Measurements from ENCODE around the gene ZNF81.
"Not testable (repeated sequence)": the region's sequence is repeated elsewhere in the genome, so short reads cannot be mapped to it uniquely, and the experiment has no call there.

Gene ZNF81

GRCh38 chrX:47936224-47936939 lies 99.7 kb downstream of the ZNF81 start:
- Histone ChIP-seq H3K27me3 (ENCODE audit: insufficient read depth, insufficient read length) (no peaks in the 10 kb centered on the region), H3K4me1 (ENCODE audit: insufficient read depth, insufficient read length) (no peaks in the 10 kb centered on the region), H3K4me3 (ENCODE audit: insufficient read length, low read depth) (peak overlapping the region; percentile 6), H3K9me3 (ENCODE audit: insufficient read depth, low read length) (no peaks in the 10 kb centered on the region), H3K36me3 (ENCODE audit: insufficient read depth, insufficient read length, low read length) (no peaks in the 10 kb centered on the region), H3K9ac (ENCODE audit: insufficient read length, low read depth) (no peak overlapping the region)
- no peak for TF ChIP-seq SUZ12 (IDR thresholded peaks at IDR 0.05; ENCODE audit: extremely low read depth, insufficient read depth, insufficient read length)
- no peak for TF ChIP-seq ZNF274 (IDR thresholded peaks at IDR 0.05; ENCODE audit: low read depth, low read length)
- TF ChIP-seq YY1 (IDR thresholded peaks at IDR 0.05; ENCODE audit: insufficient read depth, insufficient read length): no peak
- no peak for DNase-seq (ENCODE audit: low read depth, low spot score)

GRCh38 chrX:47936940-47937317 lies 100.2 kb downstream of the ZNF81 start:
- DNase-seq (ENCODE audit: low read depth, low spot score): no peak
- no peaks in the 10 kb centered on the region for H3K36me3 ChIP-seq (ENCODE audit: insufficient read depth, insufficient read length, low read length)
- TF ChIP-seq SUZ12 (IDR thresholded peaks at IDR 0.05; ENCODE audit: extremely low read depth, insufficient read depth, insufficient read length) (no peak), YY1 (IDR thresholded peaks at IDR 0.05; ENCODE audit: insufficient read depth, insufficient read length) (no peak), ZNF274 (IDR thresholded peaks at IDR 0.05; ENCODE audit: low read depth, low read length) (no peak)
- peak overlapping the region; percentile 6 for H3K4me3 ChIP-seq (ENCODE audit: insufficient read length, low read depth)
- no peaks in the 10 kb centered on the region for H3K9me3 ChIP-seq (ENCODE audit: insufficient read depth, low read length)
- no peak overlapping the region for H3K9ac ChIP-seq (ENCODE audit: insufficient read length, low read depth)
- H3K4me1 ChIP-seq (ENCODE audit: insufficient read depth, insufficient read length): no peaks in the 10 kb centered on the region
- no peaks in the 10 kb centered on the region for H3K27me3 ChIP-seq (ENCODE audit: insufficient read depth, insufficient read length)

- DNase-seq (ENCODE audit: low read depth, low spot score): no peak
- no peaks in the 10 kb centered on the region for H3K9me3 ChIP-seq (ENCODE audit: insufficient read depth, low read length)
- H3K4me3 ChIP-seq (ENCODE audit: insufficient read length, low read depth): no peak overlapping the region
- H3K36me3 ChIP-seq (ENCODE audit: insufficient read depth, insufficient read length, low read length): no peaks in the 10 kb centered on the region
- no peaks in the 10 kb centered on the region for H3K27me3 ChIP-seq (ENCODE audit: insufficient read depth, insufficient read length)
- H3K4me1 ChIP-seq (ENCODE audit: insufficient read depth, insufficient read length): no peaks in the 10 kb centered on the region
- no peak for TF ChIP-seq YY1 (IDR thresholded peaks at IDR 0.05; ENCODE audit: insufficient read depth, insufficient read length)
- TF ChIP-seq ZNF274 (IDR thresholded peaks at IDR 0.05; ENCODE audit: low read depth, low read length): no peak
- TF ChIP-seq SUZ12 (IDR thresholded peaks at IDR 0.05; ENCODE audit: extremely low read depth, insufficient read depth, insufficient read length): no peak
- H3K9ac ChIP-seq (ENCODE audit: insufficient read length, low read depth): no peak overlapping the region
Measured at GRCh38 chrX:47940448-47940847, 103.7 kb downstream of the ZNF81 start.

DNA sequence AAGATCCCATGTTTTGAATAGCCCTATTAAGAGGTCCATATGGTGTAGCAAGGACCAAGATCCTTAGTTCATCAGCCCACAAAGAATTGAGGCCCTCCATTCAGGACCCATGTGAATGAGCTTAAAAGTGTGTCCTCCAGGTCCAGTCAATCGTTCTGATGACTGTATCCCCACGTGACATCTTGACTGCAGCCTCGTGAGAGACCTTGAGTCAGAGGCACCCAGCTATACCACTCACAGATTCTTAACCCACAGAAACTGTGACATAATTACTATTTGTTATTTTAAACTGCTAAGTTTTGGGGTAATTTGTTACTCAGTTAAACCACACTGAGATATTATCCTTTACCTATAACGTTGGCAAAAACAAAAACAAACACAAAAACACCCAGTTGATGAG lies 104.7 kb downstream of the ZNF81 start:
- H3K9me3 ChIP-seq (ENCODE audit: insufficient read depth, low read length): no peaks in the 10 kb centered on the region
- no peaks in the 10 kb centered on the region for H3K4me1 ChIP-seq (ENCODE audit: insufficient read depth, insufficient read length)
- no peak for TF ChIP-seq ZNF274 (IDR thresholded peaks at IDR 0.05; ENCODE audit: low read depth, low read length)
- no peak for TF ChIP-seq YY1 (IDR thresholded peaks at IDR 0.05; ENCODE audit: insufficient read depth, insufficient read length)
- no peak for TF ChIP-seq SUZ12 (IDR thresholded peaks at IDR 0.05; ENCODE audit: extremely low read depth, insufficient read depth, insufficient read length)
- no peak overlapping the region for H3K9ac ChIP-seq (ENCODE audit: insufficient read length, low read depth)
- DNase-seq (ENCODE audit: low read depth, low spot score): no peak
- H3K27me3 ChIP-seq (ENCODE audit: insufficient read depth, insufficient read length): no peaks in the 10 kb centered on the region
- no peaks in the 10 kb centered on the region for H3K36me3 ChIP-seq (ENCODE audit: insufficient read depth, insufficient read length, low read length)
- no peak overlapping the region for H3K4me3 ChIP-seq (ENCODE audit: insufficient read length, low read depth)

GRCh38 chrX:47955295-47955694 lies 118.6 kb downstream of the ZNF81 start:
- H3K36me3 ChIP-seq (ENCODE audit: insufficient read depth, insufficient read length, low read length); H3K27me3 ChIP-seq (ENCODE audit: insufficient read depth, insufficient read length); DNase-seq (ENCODE audit: low read depth, low spot score); H3K4me1 ChIP-seq (ENCODE audit: insufficient read depth, insufficient read length); H3K9me3 ChIP-seq (ENCODE audit: insufficient read depth, low read length); H3K9ac ChIP-seq (ENCODE audit: insufficient read length, low read depth); H3K4me3 ChIP-seq (ENCODE audit: insufficient read length, low read depth): not testable (repeated sequence)

DNA sequence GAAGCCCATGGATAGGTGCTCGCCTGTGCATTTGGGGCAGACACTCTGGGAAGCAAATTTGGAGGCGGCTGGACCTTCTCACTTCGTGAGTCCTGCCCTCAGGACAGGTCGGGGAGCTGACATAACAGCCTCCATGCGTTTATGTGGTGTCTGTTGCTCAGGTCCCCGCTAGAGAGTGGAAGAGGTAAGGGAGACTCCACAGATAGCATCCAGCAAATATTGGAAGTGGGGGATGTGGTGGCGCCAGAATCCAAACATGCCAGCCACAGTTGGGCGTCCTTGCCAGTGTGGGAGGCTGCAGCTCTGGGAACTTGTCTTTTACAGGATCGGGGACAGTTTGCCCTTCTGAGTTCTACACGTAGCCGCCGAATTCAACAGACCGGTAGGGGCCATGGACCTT lies 119.3 kb downstream of the ZNF81 start:
- no peak for DNase-seq (ENCODE audit: low read depth, low spot score)
- Histone ChIP-seq H3K9ac (ENCODE audit: insufficient read length, low read depth) (no peak overlapping the region), H3K4me1 (ENCODE audit: insufficient read depth, insufficient read length) (no peaks in the 10 kb centered on the region), H3K4me3 (ENCODE audit: insufficient read length, low read depth) (no peak overlapping the region), H3K36me3 (ENCODE audit: insufficient read depth, insufficient read length, low read length) (no peaks in the 10 kb centered on the region), H3K27me3 (ENCODE audit: insufficient read depth, insufficient read length) (no peaks in the 10 kb centered on the region), H3K9me3 (ENCODE audit: insufficient read depth, low read length) (no peaks in the 10 kb centered on the region)
- no peak for TF ChIP-seq YY1 (IDR thresholded peaks at IDR 0.05; ENCODE audit: insufficient read depth, insufficient read length)

GRCh38 chrX:47958206-47958605 lies 121.5 kb downstream of the ZNF81 start:
- H3K9me3 ChIP-seq (ENCODE audit: insufficient read depth, low read length); DNase-seq (ENCODE audit: low read depth, low spot score); H3K9ac ChIP-seq (ENCODE audit: insufficient read length, low read depth); H3K27me3 ChIP-seq (ENCODE audit: insufficient read depth, insufficient read length); H3K4me3 ChIP-seq (ENCODE audit: insufficient read length, low read depth); H3K36me3 ChIP-seq (ENCODE audit: insufficient read depth, insufficient read length, low read length); H3K4me1 ChIP-seq (ENCODE audit: insufficient read depth, insufficient read length): not testable (repeated sequence)

DNA sequence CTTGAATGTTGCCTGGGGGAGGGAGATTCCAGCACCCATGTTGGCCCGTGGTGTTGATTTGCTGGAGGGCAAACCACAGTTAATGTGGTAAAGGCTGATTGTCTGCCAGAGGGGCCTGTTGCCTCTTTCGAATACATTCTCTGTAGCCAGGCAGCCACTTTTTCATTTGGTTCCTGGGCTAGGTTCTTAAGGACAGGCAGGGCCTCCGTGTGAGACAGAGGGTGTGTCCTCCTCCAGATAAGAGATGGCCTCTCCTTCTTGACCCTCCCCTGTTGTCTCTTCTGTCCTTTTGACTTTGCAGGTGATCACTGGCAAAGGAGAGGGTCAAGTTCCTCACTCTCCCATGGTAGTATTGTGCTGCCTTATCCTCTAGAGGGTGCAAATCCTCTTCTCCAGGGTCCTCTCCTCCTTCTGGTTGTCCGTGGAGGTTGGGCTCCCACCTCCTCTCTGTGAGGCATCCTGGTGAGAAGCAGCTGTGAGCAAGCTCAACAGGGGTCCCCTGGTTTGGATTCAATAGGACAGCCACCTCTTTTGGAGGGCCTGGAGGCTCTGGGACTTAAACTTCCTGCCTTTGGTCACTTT lies 122.2 kb downstream of the ZNF81 start:
- no peak overlapping the region for H3K4me3 ChIP-seq (ENCODE audit: insufficient read length, low read depth)
- H3K36me3 ChIP-seq (ENCODE audit: insufficient read depth, insufficient read length, low read length): no peaks in the 10 kb centered on the region
- peaks cover 8% of the 10 kb centered on the region for H3K9me3 ChIP-seq (ENCODE audit: insufficient read depth, low read length)
- no peak for TF ChIP-seq YY1 (IDR thresholded peaks at IDR 0.05; ENCODE audit: insufficient read depth, insufficient read length)
- no peak for TF ChIP-seq ZNF274 (IDR thresholded peaks at IDR 0.05; ENCODE audit: low read depth, low read length)
- TF ChIP-seq SUZ12 (IDR thresholded peaks at IDR 0.05; ENCODE audit: extremely low read depth, insufficient read depth, insufficient read length): no peak
- no peak overlapping the region for H3K9ac ChIP-seq (ENCODE audit: insufficient read length, low read depth)
- no peaks in the 10 kb centered on the region for H3K27me3 ChIP-seq (ENCODE audit: insufficient read depth, insufficient read length)
- H3K4me1 ChIP-seq (ENCODE audit: insufficient read depth, insufficient read length): no peaks in the 10 kb centered on the region
- DNase-seq (ENCODE audit: low read depth, low spot score): peak; percentile 8
